HEK293 (cell line): Measurements from ENCODE around the gene RCHY1.

Experiments used
- CTCF ChIA-PET: fragments of 350-600 bp; formaldehyde crosslinking; extraction: SDS; loops from one replicate; lab custom pipeline; 2021; ENCODE audit warnings: antibody characterized with exemption; lab: Yijun Ruan, JAX
- POLR2A ChIA-PET: fragments of 300-600 bp; formaldehyde crosslinking; extraction: SDS; loops from one replicate; lab custom pipeline; 2020; ENCODE audit warnings: antibody characterized with exemption, inconsistent platforms; lab: Yijun Ruan, JAX
- H3K27ac ChIP-seq: fragments of 200-500 bp; sonication (Bioruptor generic); 2 replicates; pipeline ENCODE4 v1.5.1; 2014; ENCODE audit warnings: low read depth, low read length, control low read depth, inconsistent platforms; ENCODE audit errors: extremely low read depth
- H3K36me3 ChIP-seq, 2 experiments: fragments of 200-500 bp in 1 of 2; sonication (Bioruptor generic) in 1 of 2; 1 replicate in 1 of 2; 2 replicates in 1 of 2; pipeline ENCODE4 v1.5.1; 2014 to 2017; ENCODE audit warnings: inconsistent platforms in 2 of 2, low read length in 2 of 2; ENCODE audit not compliant: control insufficient read depth in 2 of 2, insufficient read depth in 1 of 2
- H3K4me1 ChIP-seq: fragments of 200-500 bp; sonication (Bioruptor generic); 2 replicates; pipeline ENCODE4 v1.5.1; 2014; ENCODE audit warnings: mild to moderate bottlenecking, low read length, inconsistent platforms; ENCODE audit not compliant: control insufficient read depth, insufficient read depth
- H3K4me3 ChIP-seq: 2 replicates; pipeline ENCODE4 v1.5.1; 2011; ENCODE audit warnings: low read depth, mild to moderate bottlenecking, control low read depth, low read length, moderate library complexity
- H3K9me3 ChIP-seq: fragments of 200-500 bp; sonication (Bioruptor generic); 2 replicates; pipeline ENCODE4 v1.5.1; 2014; ENCODE audit warnings: low read depth, low read length, inconsistent platforms; ENCODE audit not compliant: control insufficient read depth, insufficient read depth
- BCL11B ChIP-seq: fragments of 450-650 bp; formaldehyde crosslinking; IDR thresholded peaks from 2 replicates; pipeline ENCODE4 v1.5.1; 2016; ENCODE audit warnings: low read depth, missing biosample characterization, missing genetic modification characterization
- HOXC10 ChIP-seq: sonication (generic); formaldehyde crosslinking; IDR thresholded peaks from 2 replicates; pipeline ENCODE4 v1.8.1; 2023; ENCODE audit warnings: mild to moderate bottlenecking, missing genetic modification reagents
- HOXD13 ChIP-seq: sonication (generic); formaldehyde crosslinking; IDR thresholded peaks from 2 replicates; pipeline ENCODE4 v1.8.0; 2022; ENCODE audit warnings: missing genetic modification reagents, borderline replicate concordance
- SETDB1 ChIP-seq: IDR thresholded peaks from one replicate; pipeline ENCODE4 v1.6.1; 2017; ENCODE audit warnings: mild to moderate bottlenecking, low read length, moderate library complexity, mixed read lengths; ENCODE audit not compliant: insufficient read length
- ZBTB1 ChIP-seq: fragments of 450-650 bp; formaldehyde crosslinking; IDR thresholded peaks from 2 replicates; pipeline ENCODE4 v1.5.1; 2016; ENCODE audit warnings: missing biosample characterization, missing genetic modification characterization
- ZBTB17 ChIP-seq: fragments of 450-650 bp; formaldehyde crosslinking; IDR thresholded peaks from 2 replicates; pipeline ENCODE4 v1.5.1; 2016; ENCODE audit warnings: missing biosample characterization, missing genetic modification characterization
- ZNF184 ChIP-seq: fragments of 450-650 bp; IDR thresholded peaks from 2 replicates; pipeline ENCODE4 v1.5.1; 2018; ENCODE audit warnings: missing biosample characterization, mild to moderate bottlenecking, missing genetic modification characterization
- ZNF202 ChIP-seq: fragments of 450-650 bp; formaldehyde crosslinking; IDR thresholded peaks from 2 replicates; pipeline ENCODE4 v1.5.1; 2016; ENCODE audit warnings: missing biosample characterization, missing genetic modification characterization, borderline replicate concordance
- ZNF211 ChIP-seq: fragments of 450-650 bp; formaldehyde crosslinking; IDR thresholded peaks from 2 replicates; pipeline ENCODE4 v1.5.1; 2016; ENCODE audit warnings: low read depth, missing biosample characterization, missing genetic modification characterization
- ZNF239 ChIP-seq: fragments of 450-650 bp; formaldehyde crosslinking; IDR thresholded peaks from 2 replicates; pipeline ENCODE4 v1.5.1; 2016; ENCODE audit warnings: missing biosample characterization, missing genetic modification characterization
- ZNF311 ChIP-seq: fragments of 450-650 bp; formaldehyde crosslinking; IDR thresholded peaks from 2 replicates; pipeline ENCODE4 v1.5.1; 2017; ENCODE audit warnings: missing biosample characterization, missing genetic modification characterization, borderline replicate concordance
- ZNF423 ChIP-seq: fragments of 450-650 bp; formaldehyde crosslinking; IDR thresholded peaks from 2 replicates; pipeline ENCODE4 v1.5.1; 2016; ENCODE audit warnings: missing biosample characterization, missing genetic modification characterization
- ZNF473 ChIP-seq: fragments of 450-650 bp; formaldehyde crosslinking; IDR thresholded peaks from 2 replicates; pipeline ENCODE4 v1.5.1; 2017; ENCODE audit warnings: missing biosample characterization, missing genetic modification characterization
- ZNF514 ChIP-seq: fragments of 450-650 bp; formaldehyde crosslinking; IDR thresholded peaks from 2 replicates; pipeline ENCODE4 v1.5.1; 2016; ENCODE audit warnings: missing biosample characterization, missing genetic modification characterization
- ZNF561 ChIP-seq: fragments of 450-650 bp; IDR thresholded peaks from 2 replicates; pipeline ENCODE4 v1.5.1; 2018; ENCODE audit warnings: missing biosample characterization, missing genetic modification characterization, borderline replicate concordance
- ZNF571 ChIP-seq: fragments of 450-650 bp; formaldehyde crosslinking; IDR thresholded peaks from 2 replicates; pipeline ENCODE4 v1.5.0; 2017; ENCODE audit warnings: missing biosample characterization, missing genetic modification characterization
- ZNF670 ChIP-seq: fragments of 450-650 bp; formaldehyde crosslinking; IDR thresholded peaks from 2 replicates; pipeline ENCODE4 v1.5.1; 2016; ENCODE audit warnings: missing biosample characterization, missing genetic modification characterization, low read depth
- ZSCAN5A ChIP-seq: fragments of 450-650 bp; formaldehyde crosslinking; IDR thresholded peaks from 2 replicates; pipeline ENCODE4 v1.5.1; 2016; ENCODE audit warnings: missing biosample characterization, missing genetic modification characterization
- TF ChIP-seq, protein P1 (sequence below): IDR thresholded peaks from 2 replicates; pipeline ENCODE4 v1.6.1; 2011; ENCODE audit warnings: mild to moderate bottlenecking, low read depth, low read length, borderline replicate concordance
- TF ChIP-seq, protein P2 (sequence below): fragments of 450-650 bp; formaldehyde crosslinking; IDR thresholded peaks from 2 replicates; pipeline ENCODE4 v1.5.1; 2017; ENCODE audit warnings: missing biosample characterization, mild to moderate bottlenecking, missing genetic modification characterization, moderate library complexity
- TF ChIP-seq, protein P3 (sequence below): fragments of 450-650 bp; formaldehyde crosslinking; IDR thresholded peaks from 2 replicates; pipeline ENCODE4 v1.5.1; 2017; ENCODE audit warnings: missing biosample characterization, missing genetic modification characterization

Gene RCHY1

GRCh38 chr4:75495476-75495875 is 18.7 kb downstream of the RCHY1 start:
- H3K4me1 ChIP-seq: no peaks in the 10 kb centered on the region
- ChIA-PET POLR2A (no interaction called here), CTCF (no interaction called here)
- no peak overlapping the region for H3K27ac ChIP-seq
- no peaks in the 10 kb centered on the region for H3K9me3 ChIP-seq
- H3K4me3 ChIP-seq: no peak overlapping the region
- peaks cover 4 to 37% of the 10 kb centered on the region in 2 experiments; a peak in 2 of 3 replicates for H3K36me3 ChIP-seq
- no peak for TF ChIP-seq ZBTB1 (tag by site-specific recombination)
- no peak for TF ChIP-seq ZNF202
- TF ChIP-seq, protein P1, sequence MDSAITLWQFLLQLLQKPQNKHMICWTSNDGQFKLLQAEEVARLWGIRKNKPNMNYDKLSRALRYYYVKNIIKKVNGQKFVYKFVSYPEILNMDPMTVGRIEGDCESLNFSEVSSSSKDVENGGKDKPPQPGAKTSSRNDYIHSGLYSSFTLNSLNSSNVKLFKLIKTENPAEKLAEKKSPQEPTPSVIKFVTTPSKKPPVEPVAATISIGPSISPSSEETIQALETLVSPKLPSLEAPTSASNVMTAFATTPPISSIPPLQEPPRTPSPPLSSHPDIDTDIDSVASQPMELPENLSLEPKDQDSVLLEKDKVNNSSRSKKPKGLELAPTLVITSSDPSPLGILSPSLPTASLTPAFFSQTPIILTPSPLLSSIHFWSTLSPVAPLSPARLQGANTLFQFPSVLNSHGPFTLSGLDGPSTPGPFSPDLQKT: no peak
- no peak for TF ChIP-seq ZNF514 (tag by site-specific recombination)
- TF ChIP-seq ZBTB17 (tag by site-specific recombination): no peak
- no peak for TF ChIP-seq ZNF311
- TF ChIP-seq ZNF239 (tag by site-specific recombination): no peak
- no peak for TF ChIP-seq ZNF211
- no peak for TF ChIP-seq ZNF423 (tag by site-specific recombination)
- TF ChIP-seq ZSCAN5A (tag by site-specific recombination): no peak
- TF ChIP-seq BCL11B: no peak
- no peak for TF ChIP-seq ZNF571 (tag by site-specific recombination)
- TF ChIP-seq ZNF670: no peak
- no peak for TF ChIP-seq ZNF561
- TF ChIP-seq HOXC10 (CRISPR knock-in tag): no peak
- no peak for TF ChIP-seq ZNF473 (tag by site-specific recombination)

DNA sequence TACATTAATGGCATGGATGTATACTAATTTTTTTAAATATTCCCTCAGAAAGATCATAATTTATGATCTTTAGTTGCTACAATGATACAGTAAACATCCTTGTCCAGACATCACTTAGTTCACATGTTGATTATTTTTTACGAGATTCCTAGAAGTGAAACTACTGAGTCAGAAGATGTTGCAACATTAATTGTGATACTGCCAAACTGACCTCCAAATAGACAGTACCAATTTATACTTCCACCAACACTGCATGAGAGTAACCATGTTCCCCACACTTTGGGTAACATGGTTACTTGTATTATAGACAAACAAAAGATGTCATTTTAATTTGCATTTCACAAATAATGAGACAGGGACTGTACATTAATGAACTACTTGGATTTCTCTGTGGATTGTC is 19.6 kb downstream of the RCHY1 start:
- H3K27ac ChIP-seq: no peak overlapping the region
- CTCF ChIA-PET: interaction anchor here (0.7 kb wide), 1 partner anchor 574 kb away, joined by 3 read pairs; no protein-coding TSS in a partner anchor
- TF ChIP-seq SETDB1: no peak
- TF ChIP-seq ZNF571 (tag by site-specific recombination): no peak
- TF ChIP-seq, protein P2, sequence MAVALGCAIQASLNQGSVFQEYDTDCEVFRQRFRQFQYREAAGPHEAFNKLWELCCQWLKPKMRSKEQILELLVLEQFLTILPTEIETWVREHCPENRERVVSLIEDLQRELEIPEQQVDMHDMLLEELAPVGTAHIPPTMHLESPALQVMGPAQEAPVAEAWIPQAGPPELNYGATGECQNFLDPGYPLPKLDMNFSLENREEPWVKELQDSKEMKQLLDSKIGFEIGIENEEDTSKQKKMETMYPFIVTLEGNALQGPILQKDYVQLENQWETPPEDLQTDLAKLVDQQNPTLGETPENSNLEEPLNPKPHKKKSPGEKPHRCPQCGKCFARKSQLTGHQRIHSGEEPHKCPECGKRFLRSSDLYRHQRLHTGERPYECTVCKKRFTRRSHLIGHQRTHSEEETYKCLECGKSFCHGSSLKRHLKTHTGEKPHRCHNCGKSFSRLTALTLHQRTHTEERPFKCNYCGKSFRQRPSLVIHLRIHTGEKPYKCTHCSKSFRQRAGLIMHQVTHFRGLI (tag by site-specific recombination): no peak
- no peak for TF ChIP-seq ZNF184 (tag by site-specific recombination)
- TF ChIP-seq, protein P3, sequence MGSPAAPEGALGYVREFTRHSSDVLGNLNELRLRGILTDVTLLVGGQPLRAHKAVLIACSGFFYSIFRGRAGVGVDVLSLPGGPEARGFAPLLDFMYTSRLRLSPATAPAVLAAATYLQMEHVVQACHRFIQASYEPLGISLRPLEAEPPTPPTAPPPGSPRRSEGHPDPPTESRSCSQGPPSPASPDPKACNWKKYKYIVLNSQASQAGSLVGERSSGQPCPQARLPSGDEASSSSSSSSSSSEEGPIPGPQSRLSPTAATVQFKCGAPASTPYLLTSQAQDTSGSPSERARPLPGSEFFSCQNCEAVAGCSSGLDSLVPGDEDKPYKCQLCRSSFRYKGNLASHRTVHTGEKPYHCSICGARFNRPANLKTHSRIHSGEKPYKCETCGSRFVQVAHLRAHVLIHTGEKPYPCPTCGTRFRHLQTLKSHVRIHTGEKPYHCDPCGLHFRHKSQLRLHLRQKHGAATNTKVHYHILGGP (tag by site-specific recombination): peak; percentile 86
- TF ChIP-seq HOXD13 (CRISPR knock-in tag): no peak
- H3K4me1 ChIP-seq: no peaks in the 10 kb centered on the region
- no peaks in the 10 kb centered on the region for H3K9me3 ChIP-seq
- no peak overlapping the region for H3K4me3 ChIP-seq
- H3K36me3 ChIP-seq: peaks cover 0 to 34% of the 10 kb centered on the region in 2 experiments; a peak in 1 of 3 replicates
- POLR2A ChIA-PET: no interaction called here
